ENCODE data around the gene CLPSL2.

CLPSL2 gene

DNA sequence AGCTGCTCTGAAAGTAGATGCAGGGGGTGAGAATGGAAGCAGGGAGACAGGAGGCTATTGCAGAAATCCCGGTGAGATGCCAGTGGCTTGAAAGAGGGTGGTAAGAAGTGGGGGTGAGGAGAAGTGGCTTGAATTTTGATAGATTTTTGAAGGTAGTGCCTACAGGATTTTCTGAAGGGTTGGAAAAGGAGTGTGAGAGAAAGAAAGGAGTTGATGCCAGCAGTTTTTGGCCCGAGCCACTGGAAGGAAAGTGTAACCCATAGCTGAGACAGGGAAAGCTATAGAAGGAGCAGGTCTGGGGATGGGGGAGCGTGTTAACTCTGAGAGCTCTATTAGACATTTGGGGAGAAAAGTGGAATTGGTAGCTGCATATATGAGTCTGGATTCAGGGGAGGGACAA, 29.9 kb upstream of the CLPSL2 start:
- no peak for DNase-seq (ENCODE audit: low read depth in 1 of 2, low spot score in 1 of 2)

DNA sequence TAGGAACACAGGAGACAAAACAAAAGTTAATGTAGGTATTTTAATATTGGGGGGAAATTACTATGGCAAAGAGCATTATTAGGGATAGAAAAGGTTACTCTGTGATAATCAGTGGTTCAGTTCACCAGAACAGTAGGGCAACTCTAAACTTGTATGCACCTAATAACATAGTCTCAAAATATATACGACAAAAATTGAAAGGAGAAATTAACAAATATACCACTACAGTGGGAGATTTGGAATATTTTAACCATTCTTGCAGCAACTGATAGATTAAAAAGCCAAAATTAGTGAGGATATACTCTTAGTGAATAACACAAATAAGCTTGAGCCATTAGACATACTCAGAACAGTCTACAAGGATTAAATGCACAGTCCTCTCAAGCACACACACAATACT, 28.5 kb upstream of the CLPSL2 start:
- DNase-seq (ENCODE audit: low read depth in 1 of 2, low spot score in 1 of 2): no peak

- no peak for DNase-seq (ENCODE audit: low read depth in 1 of 2, low spot score in 1 of 2)
These were observed 25.8 kb upstream of the CLPSL2 start for GRCh38 chr6:35750557-35750956.

DNA sequence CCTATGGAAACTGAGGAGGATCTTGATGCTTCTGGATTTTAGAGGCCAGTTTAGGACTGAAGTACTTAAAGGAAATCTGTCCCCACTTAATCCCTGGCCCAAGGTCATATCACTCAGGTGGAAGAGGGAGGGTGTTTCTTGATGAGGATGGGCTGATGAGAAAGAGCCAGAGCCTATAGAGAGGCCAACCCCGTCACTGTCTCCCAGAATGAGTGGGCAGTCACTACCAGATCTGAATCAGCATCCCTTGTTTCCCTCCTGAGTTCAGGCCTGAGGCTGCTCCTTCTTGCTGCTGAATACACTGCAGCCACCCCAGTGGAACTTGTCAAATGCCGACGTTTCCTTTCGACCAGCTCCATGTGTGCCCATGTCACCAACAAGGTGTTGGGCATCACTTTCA, 24.8 kb upstream of the CLPSL2 start:
- no peak for DNase-seq (ENCODE audit: low read depth in 1 of 2, low spot score in 1 of 2)

- no peak for DNase-seq (ENCODE audit: low read depth in 1 of 2, low spot score in 1 of 2)
These were observed 24.1 kb upstream of the CLPSL2 start for GRCh38 chr6:35752330-35752729.

DNA sequence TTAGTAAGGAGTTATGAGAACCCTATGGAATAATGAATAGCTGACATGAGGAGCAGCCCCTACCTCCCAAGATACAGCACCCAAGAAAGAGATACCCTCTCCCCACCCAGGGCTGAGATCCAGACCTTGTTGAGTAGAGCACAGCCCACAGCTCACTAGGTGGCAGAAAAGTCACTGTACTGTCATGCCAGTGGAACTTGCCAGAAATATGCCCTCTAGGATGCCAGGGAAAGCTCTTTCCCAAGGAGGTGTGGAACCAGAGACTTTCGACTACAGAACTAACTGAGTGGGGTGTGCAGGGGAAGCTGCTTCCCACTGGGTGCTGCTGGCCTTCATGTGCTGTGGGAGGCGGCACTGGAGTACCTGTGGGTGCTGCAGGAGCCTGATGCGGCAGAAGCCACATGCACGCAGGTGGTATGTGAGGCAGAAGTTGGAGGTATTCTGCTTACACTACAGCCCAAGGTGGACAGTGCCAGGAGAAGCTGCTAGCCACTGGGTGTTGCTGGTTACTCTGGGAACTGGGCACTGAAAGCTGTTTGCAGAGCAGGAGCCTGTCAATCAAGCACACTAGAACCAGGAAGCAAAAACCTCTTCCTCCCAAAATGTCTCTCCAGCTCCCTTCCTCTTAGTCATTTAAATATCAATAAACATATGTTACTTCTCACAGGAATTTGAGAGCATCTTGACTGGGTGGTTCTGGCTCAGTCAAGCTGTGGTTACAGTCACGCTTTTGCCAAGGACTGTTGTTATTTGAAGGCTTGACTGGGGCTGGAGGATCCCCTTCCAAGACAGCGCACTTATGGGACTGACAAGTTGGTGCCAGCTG, 21.7 kb upstream of the CLPSL2 start:
- DNase-seq (ENCODE audit: low read depth in 1 of 2, low spot score in 1 of 2): no peak

GRCh38 chr6:35755278-35755924, 21.0 kb upstream of the CLPSL2 start:
- DNase-seq (ENCODE audit: low read depth in 1 of 2, low spot score in 1 of 2): no peak

DNA sequence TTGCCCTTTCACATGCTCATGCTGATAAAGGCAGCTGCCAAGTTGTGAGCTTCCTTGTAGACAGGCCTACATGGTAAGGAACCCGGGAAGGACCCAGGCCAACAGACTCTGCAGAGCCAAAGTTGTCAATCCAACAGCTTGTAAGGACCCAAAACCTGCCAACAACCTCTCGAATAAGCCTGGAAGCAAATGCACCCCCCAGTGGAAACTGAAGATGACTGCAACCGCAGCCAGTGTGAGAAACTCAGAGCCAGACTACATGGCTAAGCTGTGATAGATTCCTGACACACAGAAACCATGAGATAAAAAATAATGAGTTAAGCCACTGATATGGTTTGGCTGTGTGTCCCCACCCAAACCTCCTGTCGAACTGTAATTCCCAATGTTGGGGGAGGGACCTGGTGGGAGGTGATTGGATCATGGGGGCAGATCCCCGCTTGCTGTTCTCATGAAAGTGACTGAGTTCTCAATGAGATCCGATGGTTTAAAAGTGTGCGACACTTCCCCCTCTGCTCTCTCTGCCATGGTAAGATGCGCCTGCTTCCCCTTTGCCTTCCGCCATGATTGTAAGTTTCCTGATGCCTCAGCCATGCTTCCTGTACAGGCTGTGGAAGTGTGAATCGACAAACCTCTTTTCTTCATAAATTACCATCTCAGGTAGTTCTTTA, 18.8 kb upstream of the CLPSL2 start:
- no peak for DNase-seq (ENCODE audit: low read depth in 1 of 2, low spot score in 1 of 2)

DNA sequence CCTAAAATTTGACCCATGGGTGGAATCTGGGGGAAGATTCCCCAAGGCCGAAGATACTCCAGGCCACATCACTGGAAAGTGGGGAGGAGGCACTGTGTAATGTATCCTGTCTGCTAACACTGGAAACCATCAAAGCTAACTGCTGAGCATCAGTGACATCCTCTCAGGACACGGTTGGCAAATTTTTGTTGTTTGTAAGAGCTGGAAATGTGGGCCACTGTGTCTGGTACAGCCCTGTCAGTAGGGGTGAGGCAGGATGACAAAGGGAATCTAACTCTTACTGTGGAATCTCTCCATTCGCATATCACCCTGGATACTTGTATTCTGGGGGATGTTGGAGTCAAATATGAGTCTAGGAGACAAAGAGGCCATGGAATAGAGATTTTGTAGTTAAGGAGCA, 17.0 kb upstream of the CLPSL2 start:
- no peak for DNase-seq (ENCODE audit: low read depth in 1 of 2, low spot score in 1 of 2)

- DNase-seq (ENCODE audit: low read depth in 1 of 2, low spot score in 1 of 2): no peak
These were observed 10.7 kb upstream of the CLPSL2 start for GRCh38 chr6:35765739-35766138.

DNA sequence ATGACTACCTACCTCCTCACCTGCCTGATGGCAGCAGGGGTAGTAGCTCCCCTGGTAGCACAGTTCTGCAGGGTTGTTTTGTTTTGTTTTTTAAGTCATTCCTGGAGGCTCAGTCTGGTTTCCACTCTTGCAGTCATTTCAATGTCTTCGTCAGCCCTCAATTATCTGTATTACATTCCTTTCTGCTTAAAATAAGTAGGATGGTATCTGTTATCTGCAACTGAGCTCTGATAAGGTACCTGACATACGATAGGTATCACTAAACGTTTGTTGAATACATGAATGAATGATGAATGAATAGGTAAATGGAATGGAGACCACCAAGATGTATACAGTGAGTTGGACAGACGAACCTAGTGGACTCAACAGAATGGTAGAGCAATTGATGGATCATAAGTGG, 7.2 kb upstream of the CLPSL2 start:
- DNase-seq (ENCODE audit: low read depth in 1 of 2, low spot score in 1 of 2): no peak

DNA sequence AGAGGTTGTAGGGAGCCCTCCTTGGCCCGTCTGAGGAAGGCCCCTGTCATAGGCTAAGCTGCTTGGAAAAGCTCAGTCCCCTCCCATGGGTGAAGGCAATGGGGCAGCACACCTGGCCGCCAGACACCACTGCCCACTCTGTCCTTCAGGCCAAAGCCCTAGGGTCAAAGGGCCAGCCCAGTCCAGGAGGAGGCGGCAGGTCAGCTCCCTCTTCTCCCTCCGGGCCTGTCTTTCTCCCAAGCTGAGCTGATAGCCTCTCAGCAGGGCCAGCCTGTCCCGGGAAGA, 5.1 kb upstream of the CLPSL2 start:
- no peak for DNase-seq (ENCODE audit: low read depth in 1 of 2, low spot score in 1 of 2)

GRCh38 chr6:35774116-35774794, 2.1 kb upstream of the CLPSL2 start:
- DNase-seq (ENCODE audit: low read depth in 1 of 2, low spot score in 1 of 2): no peak

GRCh38 chr6:35775031-35775430, 1.4 kb upstream of the CLPSL2 start:
- no peak for DNase-seq (ENCODE audit: low read depth in 1 of 2, low spot score in 1 of 2)

GRCh38 chr6:35777356-35778102, 1.1 kb downstream of the CLPSL2 start:
- DNase-seq (ENCODE audit: low read depth in 1 of 2, low spot score in 1 of 2): no peak

- DNase-seq (ENCODE audit: low read depth in 1 of 2, low spot score in 1 of 2): no peak
These were observed 2.0 kb downstream of the CLPSL2 start for GRCh38 chr6:35778437-35778836.

DNA sequence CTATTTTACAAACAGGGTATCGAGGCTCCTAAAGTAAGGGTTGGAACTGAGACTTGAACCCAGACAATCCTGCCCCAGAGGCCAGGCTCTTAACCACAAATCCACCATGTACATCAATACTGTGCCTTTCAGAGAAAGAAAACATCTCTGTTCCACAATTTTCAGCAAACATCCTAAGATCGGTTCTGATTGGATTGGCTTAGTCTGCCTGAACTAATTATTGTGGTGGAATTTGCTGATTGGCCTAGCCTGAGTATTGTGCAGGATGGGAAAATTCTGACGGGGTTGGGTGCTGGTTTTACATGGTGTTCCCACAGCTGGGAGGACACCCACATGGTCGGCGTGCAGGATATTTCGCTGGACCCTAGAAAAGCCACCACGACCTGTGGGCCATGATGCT, 4.3 kb downstream of the CLPSL2 start, which contains the start of gene CLPSL1:
TSS of gene CLPSL1 (plus strand) at position 301 of the 400 bp plus-strand sequence. CDS start at position 393, 92 bp downstream.
- no peak for DNase-seq (ENCODE audit: low read depth in 1 of 2, low spot score in 1 of 2)

- DNase-seq (ENCODE audit: low read depth in 1 of 2, low spot score in 1 of 2): no peak
These were observed 4.9 kb downstream of the CLPSL2 start for GRCh38 chr6:35781290-35781689.

DNA sequence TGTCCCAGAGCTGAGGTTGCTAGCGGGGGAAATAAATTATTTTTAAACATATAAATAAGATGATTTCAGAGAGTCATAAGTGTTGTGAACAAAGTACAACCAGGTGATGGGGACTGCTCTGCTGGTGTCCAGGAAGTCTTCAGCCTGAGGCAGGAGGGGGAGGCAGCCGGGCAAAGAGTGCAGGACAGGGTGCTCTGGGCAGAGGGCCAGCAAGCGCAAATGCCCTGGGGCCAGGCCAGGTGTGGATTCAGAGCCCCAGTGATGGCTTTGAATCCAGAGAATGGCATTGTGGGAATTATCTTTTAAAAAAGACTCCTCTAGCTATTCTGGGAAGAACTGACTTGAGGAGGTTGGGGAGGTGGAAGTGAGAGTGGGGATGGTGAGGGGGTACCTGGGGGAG, 6.0 kb downstream of the CLPSL2 start:
- no peak for DNase-seq (ENCODE audit: low read depth in 1 of 2, low spot score in 1 of 2)

DNA sequence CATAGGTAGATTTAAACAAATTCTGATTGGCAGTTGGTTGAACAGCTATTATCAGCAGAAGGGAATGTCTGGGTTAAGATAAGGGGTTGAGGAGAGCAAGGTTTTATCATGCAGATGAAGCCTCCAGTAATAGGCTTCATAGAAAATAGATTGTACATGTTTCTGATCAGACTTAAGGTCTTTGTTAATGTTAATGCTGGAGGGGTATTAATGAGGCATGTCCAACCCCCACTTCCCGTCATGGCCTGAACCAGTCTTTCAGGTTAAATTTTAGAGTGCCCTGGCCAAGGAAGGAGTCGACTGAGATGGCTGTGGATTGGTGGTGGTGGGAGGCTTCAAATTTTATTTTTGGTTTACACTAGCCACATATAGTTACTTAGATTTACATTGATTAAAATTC, 7.8 kb downstream of the CLPSL2 start:
- no peak for DNase-seq (ENCODE audit: low read depth in 1 of 2, low spot score in 1 of 2)

DNA sequence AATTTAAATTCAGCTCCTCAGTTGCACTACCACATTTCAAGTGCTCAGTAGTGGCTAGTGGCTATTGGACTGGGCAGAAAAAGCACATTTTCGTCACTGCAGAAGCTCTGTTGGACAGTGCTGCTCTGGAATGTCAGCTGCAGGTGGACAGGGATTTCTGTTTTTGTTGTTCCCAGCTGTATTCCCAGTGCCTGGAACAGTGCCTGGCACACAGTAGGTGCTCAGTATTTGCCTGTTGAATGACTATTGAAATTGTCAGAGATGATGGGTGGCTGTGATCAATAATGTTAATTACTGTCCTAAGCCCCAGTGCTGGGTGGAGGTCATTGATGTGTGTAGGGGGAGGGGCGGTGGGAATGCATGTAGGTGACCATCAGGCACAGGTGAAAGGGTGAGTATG, 9.9 kb downstream of the CLPSL2 start:
- DNase-seq (ENCODE audit: low read depth in 1 of 2, low spot score in 1 of 2): no peak

Measured in activated CD4-positive, alpha-beta T cell treated with anti-CD3 and anti-CD28 coated beads, Interleukin-2, amount 50 U/mL, for 24 hours (primary cell).